H1 (cell line): Measurements from ENCODE around the gene SLC6A6. TPM values are rescaled to one million over a fixed set of nuclear protein-coding genes. Genes with fewer than 3 reads are reported as not detected.

Source experiments
- ATF2 ChIP-seq: IDR thresholded peaks from 2 replicates; pipeline ENCODE4 v1.6.1; 2012; ENCODE audit warnings: low read length, inconsistent platforms
- POLR2AphosphoS5 ChIP-seq: IDR thresholded peaks from 2 replicates; pipeline ENCODE4 v1.6.1; 2011; ENCODE audit warnings: low read depth, low read length
- SIN3A ChIP-seq, 2 experiments: IDR thresholded peaks in 1 of 2; conservative IDR thresholded peaks in 1 of 2; 2 replicates each; pipeline ENCODE4 v1.6.1; 2011 to 2012; ENCODE audit warnings: low read length in 2 of 2, improper control_type of control experiment in 1 of 2, low read depth in 1 of 2, mild to moderate bottlenecking in 1 of 2
- polyA plus RNA-seq, 7 experiments: library from polyadenylated mRNA; depleted of rRNA in 3 of 7; stranded (reverse) in 5 of 7; unstranded in 2 of 7; fragments of >200 nt in 5 of 7; fragments of 200-250 nt in 2 of 7; gene quantifications; 1 replicate in 5 of 7; 2 replicates in 1 of 7; 4 replicates in 1 of 7; pipeline versions ENCODE4 v1.2.1 to v1.2.3, GENCODE V29; 2011 to 2013; ENCODE audit warnings: missing spikeins in 2 of 7, mixed read lengths in 2 of 7
- total RNA-seq: library from RNA; stranded (reverse); fragmentation: NEBNext Ultra II Directional; extraction: Animal tissue kit (Norgen Biotek cat#: 25700); gene quantifications from 2 replicates; pipeline ENCODE4 v1.2.1, GENCODE V29; 2021

SLC6A6 gene
- total and polyA plus RNA-seq, 2 of the 8 experiments (the other 6 are each of a cell fraction or from before 2014, with no cell fraction given) = 66.2 to 144 TPM

- no peak for TF ChIP-seq POLR2AphosphoS5
- no peak for TF ChIP-seq ATF2
- TF ChIP-seq SIN3A (conservative IDR thresholded peaks at IDR 0.05 in 1 of 2, IDR thresholded peaks at IDR 0.05 in 1 of 2; ENCODE audit: low read depth in 1 of 2, low read length in 2 of 2) = no peak
Observed at GRCh38 chr3:14489641-14490040, 87.2 kb downstream of the SLC6A6 start (continued).
